OCI-LY1 (cell line): ENCODE data around the gene PRKCZ.
"Not testable (repeated sequence)": the region's sequence is repeated elsewhere in the genome, so short reads cannot be mapped to it uniquely, and the experiment has no call there.

Source experiments
- CTCF ChIP-seq: fragments of 200-600 bp; sonication (generic), shearing (Covaris generic); IDR thresholded peaks from 2 replicates; pipeline ENCODE4 v1.5.1; 2017; ENCODE audit warnings: mild to moderate bottlenecking, antibody characterized with exemption, low read length, moderate library complexity, mixed read lengths
- EZH2 ChIP-seq: fragments of 200-600 bp; sonication (generic), shearing (Covaris generic); IDR thresholded peaks from 2 replicates; pipeline ENCODE4 v1.8.0; 2017; ENCODE audit warnings: borderline replicate concordance, mixed run types, mild to moderate bottlenecking, antibody characterized with exemption, low read length, moderate library complexity, mixed read lengths

GRCh38 chr1:2147869-2148268, 97.7 kb downstream of the PRKCZ start:
- TF ChIP-seq CTCF, EZH2: not testable (repeated sequence)
